A549 (cell line): ENCODE results near the gene TMEM116. TPM values are rescaled to one million over a fixed set of nuclear protein-coding genes. Genes with fewer than 3 reads are reported as not detected.

ENCODE experiments used
- ATAC-seq, 2 experiments: fragments of 200-7000 bp in 1 of 2; fragments of >200 bp in 1 of 2; cut with Nextera tagmentation in 1 of 2; cut with Tn5 transposase in 1 of 2; 3 replicates each; pipeline versions ENCODE4 v1.8.0 to v1.9.1; 2018 to 2020; ENCODE audit warnings: mild to moderate bottlenecking in 1 of 2, moderate library complexity in 1 of 2
- CTCF ChIA-PET: fragments of 300-600 bp; sonication (Branson Sonifier 250); formaldehyde crosslinking; extraction: SDS; loops from one replicate; lab custom pipeline; 2021; ENCODE audit warnings: antibody characterized with exemption, inconsistent platforms; lab: Yijun Ruan, JAX
- POLR2A ChIA-PET: fragments of 350-600 bp; formaldehyde crosslinking; extraction: SDS; loops from one replicate; lab custom pipeline; 2021; ENCODE audit warnings: antibody characterized with exemption, inconsistent platforms; lab: Yijun Ruan, JAX
- DNase-seq, 2 experiments: peaks; one replicate each; pipeline versions ENCODE4 v3.0.0 to v3.0.0-alpha.2; 2011 to 2016; ENCODE audit warnings: low read depth in 1 of 2, low spot score in 1 of 2
- FAIRE-seq: peaks from 2 replicates; lab custom pipeline; 2011; peaks lifted over from hg19 to GRCh38; lab: Jason Lieb, UNC
- H3K27ac ChIP-seq, 2 experiments: fragments of >200 bp; sonication (Bioruptor Twin); formaldehyde crosslinking; 3 replicates each; pipeline ENCODE4 v1.5.1; 2016 to 2017
- H3K4me1 ChIP-seq: fragments of >200 bp; sonication (Bioruptor Twin); formaldehyde crosslinking; 3 replicates; pipeline ENCODE4 v1.6.1; 2016
- H3K4me2 ChIP-seq: fragments of >200 bp; sonication (Bioruptor Twin); formaldehyde crosslinking; 3 replicates; pipeline ENCODE4 v1.6.1; 2016
- H3K4me3 ChIP-seq: fragments of >200 bp; sonication (Bioruptor Twin); formaldehyde crosslinking; 3 replicates; pipeline ENCODE4 v1.5.1; 2016
- H3K9me3 ChIP-seq: fragments of >200 bp; sonication (Bioruptor Twin); formaldehyde crosslinking; 3 replicates; pipeline ENCODE4 v1.6.1; 2016
- CBX2 ChIP-seq: fragments of 200-600 bp; sonication (generic); IDR thresholded peaks from 2 replicates; pipeline ENCODE4 v1.6.1; 2016; ENCODE audit warnings: low read depth, mild to moderate bottlenecking, borderline replicate concordance
- CBX8 ChIP-seq: fragments of 200-600 bp; sonication (generic); IDR thresholded peaks from 2 replicates; pipeline ENCODE4 v1.6.1; 2016
- CHD4 ChIP-seq: fragments of 200-600 bp; sonication (generic); IDR thresholded peaks from 2 replicates; pipeline ENCODE4 v1.6.1; 2016; ENCODE audit warnings: antibody characterized with exemption, mild to moderate bottlenecking, borderline replicate concordance
- CTCF ChIP-seq: fragments of >200 bp; sonication (Bioruptor Twin); formaldehyde crosslinking; IDR thresholded peaks from 3 replicates; pipeline ENCODE4 v1.5.1; 2016
- ESRRA ChIP-seq: fragments of 150-350 bp; IDR thresholded peaks from 2 replicates; pipeline ENCODE4 v1.6.1; 2014; ENCODE audit warnings: mild to moderate bottlenecking, low read length, borderline replicate concordance
- FOSL2 ChIP-seq, 2 experiments: fragments of 450-650 bp in 1 of 2; fragments of >200 bp in 1 of 2; sonication (Bioruptor Twin) in 1 of 2; formaldehyde crosslinking; IDR thresholded peaks; 2 replicates each; pipeline versions ENCODE4 v1.5.0 to v1.6.1; 2016 to 2020; ENCODE audit warnings: mild to moderate bottlenecking in 1 of 2, moderate library complexity in 1 of 2
- HDAC2 ChIP-seq: fragments of 200-600 bp; sonication (generic); IDR thresholded peaks from 2 replicates; pipeline ENCODE4 v1.6.1; 2016
- HMGXB4 ChIP-seq: fragments of 250-450 bp; sonication (Bioruptor Pico); IDR thresholded peaks from 2 replicates; pipeline ENCODE4 v1.5.0; 2021; ENCODE audit warnings: mild to moderate bottlenecking, moderate library complexity, borderline replicate concordance
- HOXB13 ChIP-seq: fragments of 250-450 bp; sonication (Bioruptor Pico); IDR thresholded peaks from 2 replicates; pipeline ENCODE4 v1.5.0; 2020; ENCODE audit warnings: low read depth, mild to moderate bottlenecking, moderate library complexity
- JUN ChIP-seq, 2 experiments: fragments of >200 bp; sonication (Bioruptor Twin); formaldehyde crosslinking; IDR thresholded peaks; 2 replicates in 1 of 2; 3 replicates in 1 of 2; pipeline ENCODE4 v1.6.1; 2016 to 2017
- MAX ChIP-seq: IDR thresholded peaks from 2 replicates; pipeline ENCODE4 v1.6.1; 2012
- NR3C1 ChIP-seq: fragments of >200 bp; sonication (Bioruptor Twin); formaldehyde crosslinking; IDR thresholded peaks from 3 replicates; pipeline ENCODE4 v1.6.1; 2017
- PBX3 ChIP-seq: IDR thresholded peaks from 2 replicates; pipeline ENCODE4 v1.6.1; 2012
- POLR2AphosphoS2 ChIP-seq: conservative IDR thresholded peaks from 2 replicates; pipeline ENCODE4 v1.6.1; 2012; ENCODE audit warnings: low read length, improper control_type of control experiment, inconsistent platforms
- SMC3 ChIP-seq: fragments of >200 bp; sonication (Bioruptor Twin); formaldehyde crosslinking; IDR thresholded peaks from 3 replicates; pipeline ENCODE4 v1.6.1; 2018; ENCODE audit warnings: inconsistent platforms
- TP53 ChIP-seq: fragments of 250-450 bp; sonication (Bioruptor Pico); IDR thresholded peaks from 2 replicates; pipeline ENCODE4 v1.5.0; 2021; ENCODE audit warnings: mild to moderate bottlenecking, moderate library complexity
- USF2 ChIP-seq: fragments of 450-650 bp; IDR thresholded peaks from 2 replicates; pipeline ENCODE4 v1.6.1; 2014; ENCODE audit warnings: antibody characterized with exemption
- ZC3H11A ChIP-seq: fragments of 450-650 bp; IDR thresholded peaks from 2 replicates; pipeline ENCODE4 v1.6.1; 2014; ENCODE audit warnings: antibody characterized with exemption, mild to moderate bottlenecking
- ZFP36 ChIP-seq: fragments of 450-650 bp; IDR thresholded peaks from 2 replicates; pipeline ENCODE4 v1.6.1; 2014; ENCODE audit warnings: borderline replicate concordance; ENCODE audit not compliant: partially characterized antibody
- WGBS: methylation state at CpG from one replicate; pipeline ENCODE4 v1.1.6; 2017; ENCODE audit errors: missing lambda C conversion rate; 5-methylcytosine and 5-hydroxymethylcytosine counted together
- polyA plus RNA-seq, 4 experiments: library from polyadenylated mRNA; depleted of rRNA in 3 of 4; stranded (reverse); fragments of >200 nt; fragmentation: RNase III in 1 of 4; extraction: RNeasy Plus Mini Kit Qiagen cat#74134 plus additional on column Dnase treatment in 1 of 4; gene quantifications; 2 replicates in 3 of 4; 3 replicates in 1 of 4; pipeline ENCODE4 v1.2.3, GENCODE V29; 2011 to 2017
- small RNA-seq, 6 experiments: library from RNA; depleted of rRNA; stranded (forward); fragments of <200 nt; gene quantifications; one replicate each; pipeline ENCODE3, GENCODE V24; 2012

TMEM116 gene
- polyA plus RNA-seq, 2 of the 4 experiments (the other 2 are of a cell fraction) = 11.0 to 22.4 TPM

- no peaks in the 10 kb centered on the region for H3K9me3 ChIP-seq
- WGBS = 93% methylated on average over 1 of the region's 1 CpG
- DNase-seq (no peak), FAIRE-seq (no peak), ATAC-seq (no peak)
- POLR2A ChIA-PET = no interaction called here
- TF ChIP-seq CHD4 (no peak), FOSL2 (IDR thresholded peaks at IDR 0.05) (no peak), FOSL2 (CRISPR knock-in tag; IDR thresholded peaks at IDR 0.05) (no peak), MAX (no peak), CTCF (no peak), HMGXB4 (CRISPR knock-in tag) (no peak), CBX8 (no peak), POLR2AphosphoS2 (no peak), ESRRA (no peak), CBX2 (no peak), ZFP36 (no peak), HDAC2 (no peak), SMC3 (no peak), PBX3 (no peak), ZC3H11A (no peak), TP53 (no peak), JUN (IDR thresholded peaks at IDR 0.05) (no peak), USF2 (no peak), HOXB13 (no peak), NR3C1 (no peak)
- H3K4me1 ChIP-seq = no peaks in the 10 kb centered on the region
- H3K4me2 ChIP-seq = no peak overlapping the region
- H3K27ac ChIP-seq = no peak overlapping the region
- H3K4me3 ChIP-seq = no peak overlapping the region
- CTCF ChIA-PET = no interaction called here
These were observed 131.2 kb downstream of the TMEM116 start for GRCh38 chr12:111881716-111882115.

Small RNAs within 50 kb of the gene (small RNA-seq; reads per million reads assigned to genes)
- gene AC004024.1 = 0 reads per million in 6 experiments
- 0 to 4.9 (median 1.4) reads per million in 6 experiments for gene MIR3657

Other genes with a start within 250 kb of the TMEM116 start
- gene ALDH2, start 246.2 kb downstream of the TMEM116 start, polyA plus RNA-seq (2011; rRNA removed) = 111 and 123 TPM in 2 replicates
- 75.8 to 97.5 TPM (median 84.9 TPM) in 3 replicates for gene ALDH2, start 246.2 kb downstream of the TMEM116 start, polyA plus RNA-seq (2017; fragmentation: RNase III; extraction: RNeasy Plus Mini Kit Qiagen cat#74134 plus additional on column Dnase treatment)
- 66.1 and 69.5 TPM in 2 replicates for gene MAPKAPK5, start 170.9 kb downstream of the TMEM116 start, polyA plus RNA-seq (2011; rRNA removed)
- gene MAPKAPK5, start 170.9 kb downstream of the TMEM116 start, polyA plus RNA-seq (2017; fragmentation: RNase III; extraction: RNeasy Plus Mini Kit Qiagen cat#74134 plus additional on column Dnase treatment) = 31.5 to 35.7 TPM (median 33.9 TPM) in 3 replicates
- gene ERP29, start 261 bp upstream of the TMEM116 start, polyA plus RNA-seq (2011; rRNA removed) = 87.3 and 115 TPM in 2 replicates
- gene ERP29, start 261 bp upstream of the TMEM116 start, polyA plus RNA-seq (2017; fragmentation: RNase III; extraction: RNeasy Plus Mini Kit Qiagen cat#74134 plus additional on column Dnase treatment) = 138 to 161 TPM (median 157 TPM) in 3 replicates
- 41.4 and 49.3 TPM in 2 replicates for gene NAA25, start 95.6 kb upstream of the TMEM116 start, polyA plus RNA-seq (2011; rRNA removed)
- gene NAA25, start 95.6 kb upstream of the TMEM116 start, polyA plus RNA-seq (2017; fragmentation: RNase III; extraction: RNeasy Plus Mini Kit Qiagen cat#74134 plus additional on column Dnase treatment) = 21.3 to 21.9 TPM (median 21.5 TPM) in 3 replicates
- 23.3 and 33.1 TPM in 2 replicates for gene TRAFD1, start 112.4 kb upstream of the TMEM116 start, polyA plus RNA-seq (2011; rRNA removed)
- 30.2 to 44.1 TPM (median 41.1 TPM) in 3 replicates for gene TRAFD1, start 112.4 kb upstream of the TMEM116 start, polyA plus RNA-seq (2017; fragmentation: RNase III; extraction: RNeasy Plus Mini Kit Qiagen cat#74134 plus additional on column Dnase treatment)